K562 (cell line): ENCODE measurements around the gene FAM217B. TPM values are rescaled to one million over a fixed set of nuclear protein-coding genes. Genes with fewer than 3 reads are reported as not detected.

Experiments
- KLF16 ChIP-seq: IDR thresholded peaks from 2 replicates; pipeline ENCODE4 v1.6.1; 2016; ENCODE audit warnings: antibody characterized with exemption
- NR3C1 ChIP-seq: sonication (generic); formaldehyde crosslinking; IDR thresholded peaks from 2 replicates; pipeline ENCODE4 v1.8.1; 2022; ENCODE audit warnings: missing genetic modification reagents
- SMARCE1 ChIP-seq: fragments of 450-650 bp; IDR thresholded peaks from 2 replicates; pipeline ENCODE4 v1.7.1; 2016; ENCODE audit warnings: mild to moderate bottlenecking
- SNIP1 ChIP-seq: fragments of 450-650 bp; IDR thresholded peaks from 2 replicates; pipeline ENCODE4 v1.7.1; 2017; ENCODE audit warnings: low read depth, mild to moderate bottlenecking
- ZC3H8 ChIP-seq: fragments of 450-650 bp; IDR thresholded peaks from 2 replicates; pipeline ENCODE4 v1.6.1; 2017
- ZFP30 ChIP-seq: fragments of 250-450 bp; sonication (Bioruptor Pico); IDR thresholded peaks from 2 replicates; pipeline ENCODE4 v1.8.0; 2022; ENCODE audit warnings: moderate library complexity, mild to moderate bottlenecking, inconsistent platforms, borderline replicate concordance
- polyA plus RNA-seq, 8 experiments: library from polyadenylated mRNA; depleted of rRNA in 4 of 8; stranded (reverse) in 5 of 8; unstranded in 3 of 8; fragments of >200 nt; fragmentation: Nextera tagmentation in 2 of 8; fragmentation: Illumina TruSeq in 1 of 8; extraction: Ambion mirVana in 2 of 8; extraction: Trizol in 1 of 8; gene quantifications; 2 replicates each; pipeline versions ENCODE4 v1.2.1 to v1.2.3, GENCODE V29; 2011 to 2014; ENCODE audit warnings: inconsistent platforms in 1 of 8, missing spikeins in 1 of 8
- total RNA-seq, 7 experiments: library from RNA; depleted of rRNA in 6 of 7; stranded (reverse); fragments of >200 nt in 6 of 7; fragmentation: Illumina TruSeq in 2 of 7; extraction: Trizol in 2 of 7; gene quantifications; 2 replicates each; pipeline versions ENCODE4 v1.2.1 to v1.2.3, GENCODE V29; 2011 to 2021; ENCODE audit warnings: low replicate concordance in 1 of 7
- TF ChIP-seq, protein P1 (sequence below): fragments of 450-650 bp; formaldehyde crosslinking; IDR thresholded peaks from 2 replicates; pipeline ENCODE4 v1.4.0; 2022; ENCODE audit warnings: missing genetic modification characterization
- TF ChIP-seq, protein P2 (sequence below), 3 experiments: IDR thresholded peaks in 2 of 3; conservative IDR thresholded peaks in 1 of 3; 2 replicates each; pipeline ENCODE4 v1.5.1; 2011 to 2012; ENCODE audit warnings: low read length in 3 of 3, mild to moderate bottlenecking in 3 of 3, control low read depth in 2 of 3, improper control_type of control experiment in 1 of 3, inconsistent platforms in 1 of 3, low read depth in 1 of 3, mixed read lengths in 1 of 3, moderate library complexity in 1 of 3; ENCODE audit not compliant: insufficient read depth in 2 of 3

Gene FAM217B
- total and polyA plus RNA-seq, 9 of the 15 experiments (the other 6 are each of a cell fraction or from before 2014, with no cell fraction given) = 4.8 to 11.4 (median 6.9) TPM

DNA sequence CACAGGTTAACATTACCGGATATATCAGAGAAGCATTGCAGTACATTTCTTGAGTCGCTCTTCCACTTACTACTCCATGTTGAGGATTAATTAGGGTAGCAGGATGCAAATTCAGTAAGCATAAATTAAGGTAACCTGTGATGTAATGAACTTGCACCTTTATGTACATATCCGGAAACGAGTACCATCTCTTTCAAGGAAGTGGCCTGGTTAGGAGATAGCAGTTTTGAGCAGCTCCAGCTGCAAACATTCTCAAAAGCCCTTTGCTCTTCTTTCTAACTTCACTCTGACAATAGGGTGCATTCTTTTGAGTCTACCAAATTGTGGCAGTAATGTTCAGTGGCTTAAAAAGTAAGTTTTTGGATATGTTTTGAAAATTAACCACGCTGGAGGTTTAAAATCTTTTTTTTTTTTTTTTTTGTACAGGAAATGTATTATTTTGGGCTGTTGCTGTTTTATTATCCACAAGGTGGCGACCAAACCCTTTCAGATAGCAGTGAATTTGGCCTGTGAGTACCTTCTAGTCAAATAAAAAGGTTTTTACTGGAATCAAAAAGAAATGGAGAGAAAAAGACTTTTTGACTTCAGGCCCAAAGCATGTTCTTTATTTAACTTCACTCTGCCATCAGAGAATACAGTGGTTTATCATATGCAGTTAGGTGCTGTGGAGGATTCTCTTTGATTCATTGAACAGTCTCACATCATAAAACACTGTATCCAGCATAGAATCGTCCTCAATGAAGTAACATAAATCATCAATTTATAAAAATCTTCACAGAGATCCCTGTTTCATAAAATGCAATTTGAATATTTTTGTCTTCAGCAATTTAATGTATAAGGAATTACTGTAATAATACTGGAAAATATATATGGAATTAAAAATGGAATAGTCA lies 8.9 kb downstream of the FAM217B start (continued):
- TF ChIP-seq, protein P1, sequence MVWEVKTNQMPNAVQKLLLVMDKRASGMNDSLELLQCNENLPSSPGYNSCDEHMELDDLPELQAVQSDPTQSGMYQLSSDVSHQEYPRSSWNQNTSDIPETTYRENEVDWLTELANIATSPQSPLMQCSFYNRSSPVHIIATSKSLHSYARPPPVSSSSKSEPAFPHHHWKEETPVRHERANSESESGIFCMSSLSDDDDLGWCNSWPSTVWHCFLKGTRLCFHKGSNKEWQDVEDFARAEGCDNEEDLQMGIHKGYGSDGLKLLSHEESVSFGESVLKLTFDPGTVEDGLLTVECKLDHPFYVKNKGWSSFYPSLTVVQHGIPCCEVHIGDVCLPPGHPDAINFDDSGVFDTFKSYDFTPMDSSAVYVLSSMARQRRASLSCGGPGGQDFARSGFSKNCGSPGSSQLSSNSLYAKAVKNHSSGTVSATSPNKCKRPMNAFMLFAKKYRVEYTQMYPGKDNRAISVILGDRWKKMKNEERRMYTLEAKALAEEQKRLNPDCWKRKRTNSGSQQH = no peak
- TF ChIP-seq ZFP30 (CRISPR knock-in tag) (no peak), SMARCE1 (no peak), SNIP1 (no peak), KLF16 (no peak), NR3C1 (no peak), ZC3H8 (no peak)
- TF ChIP-seq, protein P2, sequence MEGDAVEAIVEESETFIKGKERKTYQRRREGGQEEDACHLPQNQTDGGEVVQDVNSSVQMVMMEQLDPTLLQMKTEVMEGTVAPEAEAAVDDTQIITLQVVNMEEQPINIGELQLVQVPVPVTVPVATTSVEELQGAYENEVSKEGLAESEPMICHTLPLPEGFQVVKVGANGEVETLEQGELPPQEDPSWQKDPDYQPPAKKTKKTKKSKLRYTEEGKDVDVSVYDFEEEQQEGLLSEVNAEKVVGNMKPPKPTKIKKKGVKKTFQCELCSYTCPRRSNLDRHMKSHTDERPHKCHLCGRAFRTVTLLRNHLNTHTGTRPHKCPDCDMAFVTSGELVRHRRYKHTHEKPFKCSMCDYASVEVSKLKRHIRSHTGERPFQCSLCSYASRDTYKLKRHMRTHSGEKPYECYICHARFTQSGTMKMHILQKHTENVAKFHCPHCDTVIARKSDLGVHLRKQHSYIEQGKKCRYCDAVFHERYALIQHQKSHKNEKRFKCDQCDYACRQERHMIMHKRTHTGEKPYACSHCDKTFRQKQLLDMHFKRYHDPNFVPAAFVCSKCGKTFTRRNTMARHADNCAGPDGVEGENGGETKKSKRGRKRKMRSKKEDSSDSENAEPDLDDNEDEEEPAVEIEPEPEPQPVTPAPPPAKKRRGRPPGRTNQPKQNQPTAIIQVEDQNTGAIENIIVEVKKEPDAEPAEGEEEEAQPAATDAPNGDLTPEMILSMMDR (IDR thresholded peaks at IDR 0.05 in 2 of 3, conservative IDR thresholded peaks at IDR 0.05 in 1 of 3; ENCODE audit: insufficient read depth in 2 of 3, low read depth in 1 of 3, low read length in 3 of 3) = peak; percentile 37 to 75 (median 51); a peak in 5 of 6 replicates
